DOHH2 (cell line): ENCODE data around the gene DOCK11.

ENCODE experiments used
- EZH2phosphoT487 ChIP-seq: fragments of 200-600 bp; sonication (generic); IDR thresholded peaks from 2 replicates; pipeline ENCODE4 v1.6.1; 2017; ENCODE audit warnings: borderline replicate concordance, mild to moderate bottlenecking, antibody characterized with exemption, low read length, moderate library complexity, mixed read lengths
- TF ChIP-seq, protein P1 (sequence below): fragments of 200-600 bp; sonication (generic); IDR thresholded peaks from one replicate; pipeline ENCODE4 v1.5.1; 2014; ENCODE audit warnings: antibody characterized with exemption, mild to moderate bottlenecking, low read depth, low read length; ENCODE audit not compliant: poor library complexity, severe bottlenecking

DNA sequence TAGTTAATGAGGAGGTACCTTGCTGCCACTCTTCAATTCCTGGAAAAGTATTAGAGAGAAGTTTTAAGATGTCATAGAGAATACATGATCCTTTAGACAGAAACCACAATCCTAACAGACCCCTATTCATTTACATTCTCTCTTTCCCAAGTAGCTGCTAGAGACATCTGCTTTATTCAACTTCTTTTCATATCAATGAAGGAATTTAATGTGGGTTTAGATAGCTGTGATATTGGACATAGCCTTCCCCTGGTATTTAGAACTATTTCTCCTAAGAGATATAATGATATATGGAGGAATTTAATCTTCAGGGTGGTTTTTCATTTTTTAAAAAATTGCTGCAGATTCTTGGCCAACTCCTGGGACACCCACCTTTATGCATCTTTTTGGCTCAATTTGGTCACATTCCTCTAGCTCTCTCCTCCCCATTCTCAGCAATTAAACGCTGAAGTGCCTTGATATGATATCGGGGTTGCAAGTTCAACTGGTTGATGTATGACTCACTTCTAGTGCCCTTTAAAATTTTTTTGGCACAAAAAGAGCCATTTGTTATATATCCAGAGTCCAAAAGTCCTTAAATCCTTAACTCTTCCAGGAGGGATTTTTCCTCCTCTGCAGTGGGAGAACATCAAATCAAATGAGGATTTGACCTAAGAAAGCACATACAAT lies 57.6 kb downstream of the DOCK11 start:
- TF ChIP-seq, protein P1, sequence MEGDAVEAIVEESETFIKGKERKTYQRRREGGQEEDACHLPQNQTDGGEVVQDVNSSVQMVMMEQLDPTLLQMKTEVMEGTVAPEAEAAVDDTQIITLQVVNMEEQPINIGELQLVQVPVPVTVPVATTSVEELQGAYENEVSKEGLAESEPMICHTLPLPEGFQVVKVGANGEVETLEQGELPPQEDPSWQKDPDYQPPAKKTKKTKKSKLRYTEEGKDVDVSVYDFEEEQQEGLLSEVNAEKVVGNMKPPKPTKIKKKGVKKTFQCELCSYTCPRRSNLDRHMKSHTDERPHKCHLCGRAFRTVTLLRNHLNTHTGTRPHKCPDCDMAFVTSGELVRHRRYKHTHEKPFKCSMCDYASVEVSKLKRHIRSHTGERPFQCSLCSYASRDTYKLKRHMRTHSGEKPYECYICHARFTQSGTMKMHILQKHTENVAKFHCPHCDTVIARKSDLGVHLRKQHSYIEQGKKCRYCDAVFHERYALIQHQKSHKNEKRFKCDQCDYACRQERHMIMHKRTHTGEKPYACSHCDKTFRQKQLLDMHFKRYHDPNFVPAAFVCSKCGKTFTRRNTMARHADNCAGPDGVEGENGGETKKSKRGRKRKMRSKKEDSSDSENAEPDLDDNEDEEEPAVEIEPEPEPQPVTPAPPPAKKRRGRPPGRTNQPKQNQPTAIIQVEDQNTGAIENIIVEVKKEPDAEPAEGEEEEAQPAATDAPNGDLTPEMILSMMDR = no peak
- TF ChIP-seq EZH2phosphoT487 = no peak
